HAP-1 (cell line): Measurements from ENCODE around the gene ZNF74.
"Not testable (repeated sequence)": the region's sequence is repeated elsewhere in the genome, so short reads cannot be mapped to it uniquely, and the experiment has no call there.

Experiments used
- DNase-seq, 2 experiments: peaks; one replicate each; pipeline ENCODE4 v3.0.0-alpha.2; 2016 to 2020; ENCODE audit warnings: low spot score in 2 of 2
- H3K27me3 ChIP-seq: fragments of 250-450 bp; sonication (Bioruptor Pico); 2 replicates; pipeline ENCODE4 v1.5.1; 2020; ENCODE audit warnings: low read depth, mild to moderate bottlenecking, moderate library complexity
- H3K36me3 ChIP-seq: fragments of 250-450 bp; sonication (Bioruptor Pico); replicated peaks from 2 replicates; pipeline ENCODE4 v1.5.1; 2020; ENCODE audit warnings: mild to moderate bottlenecking
- H3K4me1 ChIP-seq: fragments of 250-450 bp; sonication (Bioruptor Pico); 2 replicates; pipeline ENCODE4 v1.5.1; 2020; ENCODE audit warnings: mild to moderate bottlenecking
- H3K4me3 ChIP-seq: fragments of 250-450 bp; sonication (Bioruptor Pico); 2 replicates; pipeline ENCODE4 v1.5.1; 2020; ENCODE audit warnings: mild to moderate bottlenecking, moderate library complexity
- H3K9me3 ChIP-seq: fragments of 250-450 bp; sonication (Bioruptor Pico); 2 replicates; pipeline ENCODE4 v1.5.1; 2020; ENCODE audit warnings: mild to moderate bottlenecking, moderate library complexity
- in situ Hi-C: fragments of 300-500 bp; cut with MboI; formaldehyde crosslinking; loops from 3 replicates; pipeline ENCODE4 v1.14.3; 2020; ENCODE audit warnings: low sequenced_read_pairs, inconsistent platforms, mixed read lengths

Gene ZNF74

DNA sequence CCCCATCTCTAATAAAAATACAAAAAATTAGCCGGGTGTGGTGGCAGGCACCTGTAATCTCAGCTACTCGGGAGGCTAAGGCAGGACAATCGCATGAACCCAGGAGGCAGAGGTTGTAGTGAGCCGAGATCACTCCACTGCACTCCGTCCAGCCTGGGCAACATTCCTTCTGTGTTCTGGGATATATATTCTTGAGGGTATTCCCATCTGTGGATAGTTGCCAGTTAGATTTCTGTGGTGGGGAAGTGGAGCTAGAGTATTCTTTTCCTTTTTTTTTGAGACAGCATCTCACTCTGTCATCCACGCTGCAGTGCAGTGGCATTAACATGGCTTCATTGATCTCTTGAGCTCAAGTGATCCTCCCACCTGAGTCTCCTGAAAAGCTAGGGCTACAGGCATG is 9.1 kb upstream of the ZNF74 start:
- in situ Hi-C loops = no loop called here

DNA sequence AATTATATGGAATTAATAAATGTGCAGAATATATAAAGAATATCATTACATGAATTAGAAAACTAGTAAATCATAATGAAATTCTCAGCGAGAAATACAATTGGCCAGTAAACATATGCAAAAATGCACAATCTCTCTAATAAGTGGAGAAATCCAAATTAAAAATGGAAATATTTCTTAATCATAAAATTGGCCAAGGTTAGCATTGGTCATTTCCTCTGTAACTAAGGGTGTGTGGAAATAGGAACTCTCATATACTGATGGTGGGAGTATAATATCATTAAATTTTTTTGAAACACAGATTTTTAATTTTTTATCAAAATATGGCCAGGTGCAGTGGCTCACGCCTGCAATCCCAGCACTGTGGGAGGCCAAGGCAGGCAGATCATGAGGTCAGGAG is 7.6 kb upstream of the ZNF74 start:
- no peak overlapping the region for H3K4me3 ChIP-seq
- H3K9me3 ChIP-seq = no peaks in the 10 kb centered on the region
- H3K36me3 ChIP-seq = no peaks in the 10 kb centered on the region
- H3K27me3 ChIP-seq = 0 out of 2 replicates have a peak, but pooled peaks cover 4% of the 10 kb centered on the region
- no peak for DNase-seq
- H3K4me1 ChIP-seq = no peaks in the 10 kb centered on the region
- in situ Hi-C loops = no loop called here

More for the DNA sequence above, 9.1 kb upstream of the ZNF74 start:
- no peak overlapping the region for H3K4me3 ChIP-seq
- no peaks in the 10 kb centered on the region for H3K9me3 ChIP-seq
- no peaks in the 10 kb centered on the region for H3K36me3 ChIP-seq
- no peaks in the 10 kb centered on the region for H3K4me1 ChIP-seq
- no peak for DNase-seq
- H3K27me3 ChIP-seq = 0 out of 2 replicates have a peak, but pooled peaks cover 4% of the 10 kb centered on the region

DNA sequence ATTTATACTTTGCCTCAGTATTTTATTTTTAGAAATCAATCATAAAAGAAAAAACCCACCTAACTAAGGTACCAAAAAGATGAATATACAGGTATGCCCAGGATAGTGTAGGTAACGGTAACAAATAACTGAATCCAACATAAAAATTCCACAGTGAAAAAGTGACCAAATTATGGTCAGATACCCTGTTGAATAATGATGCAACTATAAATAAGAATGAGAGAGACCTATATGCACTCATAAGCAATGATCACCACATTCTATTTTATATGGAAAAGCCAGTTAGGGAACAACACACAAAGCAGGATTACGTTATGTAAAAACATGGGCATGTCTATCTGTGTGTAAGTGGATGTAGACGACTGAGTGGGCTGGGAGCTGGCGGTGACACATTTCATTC is 7.0 kb upstream of the ZNF74 start:
- no peaks in the 10 kb centered on the region for H3K9me3 ChIP-seq
- H3K4me1 ChIP-seq = no peaks in the 10 kb centered on the region
- 0 out of 2 replicates have a peak, but pooled peaks cover 4% of the 10 kb centered on the region for H3K27me3 ChIP-seq
- no peaks in the 10 kb centered on the region for H3K36me3 ChIP-seq
- in situ Hi-C loops = no loop called here
- H3K4me3 ChIP-seq = no peak overlapping the region
- no peak for DNase-seq

- peaks cover under 1% of the 10 kb centered on the region for H3K4me1 ChIP-seq
- H3K9me3 ChIP-seq = no peaks in the 10 kb centered on the region
- no peak for DNase-seq
- no peak overlapping the region for H3K4me3 ChIP-seq
- in situ Hi-C loops = no loop called here
- no peaks in the 10 kb centered on the region for H3K36me3 ChIP-seq
- no peaks in the 10 kb centered on the region for H3K27me3 ChIP-seq
Observed at GRCh38 chr22:20388200-20388599, 5.8 kb upstream of the ZNF74 start.

DNA sequence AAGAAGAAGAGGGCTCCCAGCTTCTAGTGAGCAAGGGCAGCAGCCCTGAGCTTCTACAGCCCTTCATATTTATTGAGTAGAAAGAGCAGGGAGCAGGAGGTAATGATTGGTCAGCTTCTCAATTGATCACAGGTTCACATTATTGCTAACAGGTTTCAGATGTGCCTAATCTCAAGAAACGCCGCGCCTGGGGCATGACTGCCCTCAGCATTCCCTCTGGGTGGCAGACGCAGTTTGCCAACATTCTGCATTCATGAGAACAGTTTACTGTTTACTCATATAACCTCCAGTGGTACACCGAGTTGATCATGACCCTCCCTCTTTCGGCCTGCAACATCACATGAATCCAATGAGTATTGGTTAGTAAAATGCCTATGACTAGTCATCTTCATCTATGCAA is 4.7 kb upstream of the ZNF74 start:
- H3K9me3 ChIP-seq = no peaks in the 10 kb centered on the region
- H3K4me3 ChIP-seq = no peak overlapping the region
- H3K4me1 ChIP-seq = peaks cover 6% of the 10 kb centered on the region
- H3K36me3 ChIP-seq = no peaks in the 10 kb centered on the region
- no peak for DNase-seq
- in situ Hi-C loops = no loop called here
- no peaks in the 10 kb centered on the region for H3K27me3 ChIP-seq

- H3K36me3 ChIP-seq = no peaks in the 10 kb centered on the region
- H3K4me1 ChIP-seq = peaks cover 15% of the 10 kb centered on the region
- no peak overlapping the region for H3K4me3 ChIP-seq
- no peaks in the 10 kb centered on the region for H3K27me3 ChIP-seq
- DNase-seq = no peak
- in situ Hi-C loops = no loop called here
- H3K9me3 ChIP-seq = no peaks in the 10 kb centered on the region
Observed at GRCh38 chr22:20390394-20390907, 3.5 kb upstream of the ZNF74 start.

DNA sequence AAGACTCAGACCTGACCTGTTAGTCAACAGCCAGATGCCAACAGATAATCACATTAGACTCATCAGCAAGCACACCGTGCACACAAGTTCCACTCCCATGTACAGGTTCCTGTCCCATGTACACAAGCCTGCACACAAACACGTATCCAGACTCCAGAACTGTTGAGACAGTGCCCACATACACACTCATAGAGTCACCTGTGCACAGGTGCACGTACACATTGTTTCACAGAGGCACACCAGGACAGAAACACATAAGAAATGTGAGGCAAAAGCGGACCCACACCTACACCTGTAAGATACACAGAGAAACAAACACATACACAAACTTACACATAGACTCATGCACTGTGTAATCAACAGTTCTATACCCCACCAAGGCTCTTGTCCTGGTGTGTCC is 2.7 kb upstream of the ZNF74 start:
- H3K9me3 ChIP-seq = no peaks in the 10 kb centered on the region
- H3K4me3 ChIP-seq = no peak overlapping the region
- in situ Hi-C loops = no loop called here
- H3K36me3 ChIP-seq = no peaks in the 10 kb centered on the region
- no peaks in the 10 kb centered on the region for H3K27me3 ChIP-seq
- peaks cover 16% of the 10 kb centered on the region for H3K4me1 ChIP-seq
- no peak for DNase-seq

DNA sequence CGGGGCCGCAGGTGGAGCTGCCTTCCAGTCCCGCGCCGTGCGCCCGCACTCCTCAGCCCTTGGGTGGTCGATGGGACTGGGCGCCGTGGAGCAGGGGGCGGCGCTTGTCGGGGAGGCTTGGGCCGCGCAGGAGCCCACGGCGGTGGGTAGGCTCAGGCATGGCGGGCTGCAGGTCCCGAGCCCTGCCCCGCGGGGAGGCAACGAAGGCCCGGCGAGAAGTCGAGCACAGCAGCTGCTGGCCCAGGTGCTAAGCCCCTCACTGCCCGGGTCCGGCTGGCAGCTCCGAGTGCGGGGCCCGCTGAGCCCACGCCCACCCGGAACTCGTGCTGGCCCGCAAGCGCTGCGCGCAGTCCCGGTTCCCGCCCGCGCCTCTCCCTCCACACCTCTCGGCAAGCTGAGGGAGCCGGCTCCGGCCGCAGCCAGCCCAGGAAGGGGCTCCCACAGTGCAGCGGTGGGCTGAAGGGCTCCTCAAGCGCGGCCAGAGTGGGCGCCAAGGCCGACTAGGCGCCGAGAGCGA is 1.5 kb upstream of the ZNF74 start:
- H3K27me3 ChIP-seq, H3K9me3 ChIP-seq, H3K36me3 ChIP-seq, H3K4me3 ChIP-seq, in situ Hi-C loops, DNase-seq: not testable (repeated sequence)
- H3K4me1 ChIP-seq = peaks cover 16% of the 10 kb centered on the region

- H3K4me1 ChIP-seq = peaks cover 16% of the 10 kb centered on the region
- no peaks in the 10 kb centered on the region for H3K27me3 ChIP-seq
- no peak for DNase-seq
- no peaks in the 10 kb centered on the region for H3K36me3 ChIP-seq
- peak overlapping the region; percentile 93 for H3K4me3 ChIP-seq
- H3K9me3 ChIP-seq = no peaks in the 10 kb centered on the region
- in situ Hi-C loops = no loop called here
Observed at GRCh38 chr22:20392983-20393704, 807 bp upstream of the ZNF74 start.

GRCh38 chr22:20395181-20395906 is 1.4 kb downstream of the ZNF74 start:
- DNase-seq = no peak
- Histone ChIP-seq H3K36me3 (no peaks in the 10 kb centered on the region; the same call in 1 of the 2 replicates), H3K4me3 (peak overlapping the region; percentile 93), H3K4me1 (peaks cover 22% of the 10 kb centered on the region), H3K27me3 (no peaks in the 10 kb centered on the region), H3K9me3 (no peaks in the 10 kb centered on the region)
- in situ Hi-C loops = no loop called here

DNA sequence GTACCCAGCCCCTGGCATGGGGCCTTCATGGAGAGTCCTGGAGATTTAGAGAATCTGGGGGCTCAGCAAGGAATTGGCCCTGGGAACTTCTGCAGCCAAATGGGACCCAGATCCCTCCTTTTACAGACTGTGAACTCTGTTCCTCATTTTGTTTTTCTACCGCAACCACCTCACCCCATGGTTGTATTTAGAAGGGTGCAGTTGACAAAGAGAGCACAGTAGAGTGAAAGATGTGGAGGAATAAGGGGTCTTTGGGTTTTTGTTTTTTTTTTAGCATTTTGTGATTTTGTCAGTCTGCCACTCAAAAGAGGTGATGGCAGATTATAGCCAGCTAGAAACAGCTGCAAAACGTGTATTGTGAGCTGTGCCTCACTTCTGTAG is 1.9 kb downstream of the ZNF74 start:
- Histone ChIP-seq H3K27me3 (no peaks in the 10 kb centered on the region), H3K36me3 (no peaks in the 10 kb centered on the region; the same call in 1 of the 2 replicates), H3K9me3 (no peaks in the 10 kb centered on the region), H3K4me3 (peak overlapping the region; percentile 93; the same call in 1 of the 2 replicates), H3K4me1 (peaks cover 22% of the 10 kb centered on the region)
- DNase-seq = no peak
- in situ Hi-C loops = no loop called here

DNA sequence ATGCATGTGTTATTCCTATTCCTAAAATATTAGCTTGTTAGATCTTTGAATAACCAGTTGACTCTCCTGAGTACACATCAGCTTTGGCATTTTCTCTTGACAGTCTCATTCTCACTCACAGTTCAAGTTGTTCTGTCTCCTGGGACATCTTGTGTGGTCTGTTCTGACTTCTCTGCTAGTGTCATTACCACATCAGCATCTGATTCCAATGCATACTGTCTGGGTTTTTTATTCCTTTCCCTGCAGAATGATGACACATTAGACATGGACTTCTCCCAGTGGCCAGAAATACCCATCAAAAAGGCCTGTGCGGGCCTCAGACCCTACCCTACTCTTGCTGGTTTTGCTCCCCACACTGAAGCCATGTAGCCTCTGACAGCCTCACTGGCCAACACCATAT is 2.7 kb downstream of the ZNF74 start:
- peaks cover 3% of the 10 kb centered on the region; the same call in 1 of the 2 replicates for H3K36me3 ChIP-seq
- no peak for DNase-seq
- in situ Hi-C loops = no loop called here
- H3K4me1 ChIP-seq = peaks cover 22% of the 10 kb centered on the region
- H3K9me3 ChIP-seq = no peaks in the 10 kb centered on the region
- H3K4me3 ChIP-seq = no peak overlapping the region
- no peaks in the 10 kb centered on the region for H3K27me3 ChIP-seq

GRCh38 chr22:20397498-20397897 is 3.5 kb downstream of the ZNF74 start:
- Histone ChIP-seq H3K9me3 (no peaks in the 10 kb centered on the region), H3K36me3 (peaks cover 3% of the 10 kb centered on the region), H3K4me1 (peaks cover 22% of the 10 kb centered on the region), H3K4me3 (no peak overlapping the region), H3K27me3 (no peaks in the 10 kb centered on the region)
- in situ Hi-C loops = no loop called here
- no peak for DNase-seq

- H3K4me3 ChIP-seq = no peak overlapping the region
- peaks cover 9% of the 10 kb centered on the region for H3K36me3 ChIP-seq
- H3K9me3 ChIP-seq = no peaks in the 10 kb centered on the region
- DNase-seq = no peak
- H3K4me1 ChIP-seq = peaks cover 19% of the 10 kb centered on the region
- no peaks in the 10 kb centered on the region for H3K27me3 ChIP-seq
- in situ Hi-C loops = no loop called here
Observed at GRCh38 chr22:20398420-20398819, 4.5 kb downstream of the ZNF74 start.
